Measurements from ENCODE around the gene MAOB. TPM values are rescaled to one million over a fixed set of nuclear protein-coding genes. Genes with fewer than 3 reads are reported as not detected.
"Not testable (repeated sequence)": the region's sequence is repeated elsewhere in the genome, so short reads cannot be mapped to it uniquely, and the experiment has no call there.

MAOB gene
- 10 to 100 TPM; 10.9 to 15.8 (median 12.8) TPM for polyA plus RNA-seq (ENCODE audit: insufficient read depth in 1 of 5, insufficient read length in 5 of 5, low replicate concordance in 1 of 5)
- long read RNA-seq, donor 1, transcript MAOB-201 (15 exons, 2,566 nt), result major isoform, 5 of 5 reads
- long read RNA-seq, donor 1, partial matches to known transcripts, result 0 of 5 reads
- long read RNA-seq, donor 1, other reads (novel, unspliced or antisense), result 0 of 5 reads
- long read RNA-seq, donor 2, partial matches to known transcripts, result 0 of 3 reads
- long read RNA-seq, donor 2, other reads (novel, unspliced or antisense), result 0 of 3 reads
- long read RNA-seq, donor 3, result 0 reads
- long read RNA-seq, donor 4, partial matches to known transcripts, result 0 of 1 reads
- long read RNA-seq, donor 4, other reads (novel, unspliced or antisense), result 0 of 1 reads
- long read RNA-seq, donor 5, partial matches to known transcripts, result 0 of 3 reads
- long read RNA-seq, donor 5, other reads (novel, unspliced or antisense), result 0 of 3 reads
- long read RNA-seq, donor 6, transcript MAOB-201 (15 exons, 2,566 nt), result major isoform, 5 of 5 reads
- long read RNA-seq, donor 6, partial matches to known transcripts, result 0 of 5 reads
- long read RNA-seq, donor 6, other reads (novel, unspliced or antisense), result 0 of 5 reads
- long read RNA-seq, donor 7, transcript MAOB-201 (15 exons, 2,566 nt), result major isoform, 6 of 6 reads
- long read RNA-seq, donor 7, partial matches to known transcripts, result 0 of 6 reads
- long read RNA-seq, donor 7, other reads (novel, unspliced or antisense), result 0 of 6 reads
- long read RNA-seq, donor 8, result 0 reads

- DNase-seq, result no peak
Observed at GRCh38 chrX:43882294-43882681, at the start of gene MAOB. MAOB (minus strand) TSS chrX:43882450; CDS start chrX:43882299, 151 bp downstream.

GRCh38 chrX:43922032-43922431 is 39.8 kb upstream of the MAOB start:
- not testable (repeated sequence) for DNase-seq

GRCh38 chrX:43910772-43911171 is 28.5 kb upstream of the MAOB start:
- DNase-seq, result not testable (repeated sequence)

- DNase-seq, result no peak
Observed at GRCh38 chrX:43910012-43910411, 27.8 kb upstream of the MAOB start.

- no peak for DNase-seq
Observed at GRCh38 chrX:43909141-43909540, 26.9 kb upstream of the MAOB start.

GRCh38 chrX:43899878-43900815 is 17.9 kb upstream of the MAOB start:
- no peak for DNase-seq

GRCh38 chrX:43898406-43899035 is 16.3 kb upstream of the MAOB start:
- DNase-seq, result no peak

GRCh38 chrX:43897290-43897689 is 15.0 kb upstream of the MAOB start:
- DNase-seq, result no peak

- DNase-seq, result no peak
Observed at GRCh38 chrX:43892336-43892870, 10.2 kb upstream of the MAOB start.

GRCh38 chrX:43885617-43886016 is 3.4 kb upstream of the MAOB start:
- DNase-seq, result no peak

GRCh38 chrX:43881410-43882293 is 598 bp downstream of the MAOB start:
- DNase-seq, result no peak

- no peak for DNase-seq
Observed at GRCh38 chrX:43880425-43880824, 1.8 kb downstream of the MAOB start.

GRCh38 chrX:43878906-43879526 is 3.2 kb downstream of the MAOB start:
- peak; percentile 67 to 79 for DNase-seq

- DNase-seq, result no peak
Observed at GRCh38 chrX:43876680-43877079, 5.6 kb downstream of the MAOB start.

GRCh38 chrX:43870758-43871419 is 11.4 kb downstream of the MAOB start:
- no peak for DNase-seq

GRCh38 chrX:43870011-43870410 is 12.2 kb downstream of the MAOB start:
- no peak for DNase-seq

GRCh38 chrX:43868791-43869190 is 13.5 kb downstream of the MAOB start:
- no peak for DNase-seq

- DNase-seq, result no peak
Observed at GRCh38 chrX:43866423-43866822, 15.8 kb downstream of the MAOB start.

- DNase-seq, result no peak
Observed at GRCh38 chrX:43865791-43866190, 16.5 kb downstream of the MAOB start.

All from right lung (tissue), 10 donors.